HCT116 (cell line): ENCODE data around the gene RPL18.

Experiments
- EZH2phosphoT487 ChIP-seq: fragments of 200-600 bp; IDR thresholded peaks from 2 replicates; pipeline ENCODE4 v1.6.1; 2018; ENCODE audit warnings: antibody characterized with exemption, borderline replicate concordance
- POLR2AphosphoS5 ChIP-seq: IDR thresholded peaks from 2 replicates; pipeline ENCODE4 v1.6.1; 2011; ENCODE audit warnings: mild to moderate bottlenecking, low read depth, low read length, moderate library complexity

DNA sequence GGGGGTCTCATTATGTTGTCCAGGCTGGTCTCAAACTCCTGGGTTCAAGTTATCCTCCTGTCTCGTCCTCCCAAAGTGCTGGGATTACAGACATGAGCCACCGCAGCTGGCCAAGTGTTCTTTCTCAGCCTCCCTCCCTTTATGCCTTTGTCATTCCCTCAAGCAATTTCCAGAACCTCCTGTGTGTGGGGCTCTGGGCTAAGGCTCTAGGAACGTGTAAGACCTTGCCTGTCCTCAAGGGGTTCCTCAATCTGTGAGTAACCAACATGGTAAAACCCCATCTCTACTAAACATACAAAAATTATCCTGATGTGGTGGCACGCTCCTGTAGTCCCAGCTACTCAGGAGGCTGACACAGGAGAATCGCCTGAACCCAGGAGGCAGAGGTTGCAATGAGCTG lies 28.0 kb downstream of the RPL18 start:
- TF ChIP-seq EZH2phosphoT487 (no peak), POLR2AphosphoS5 (no peak)
